Esophagus squamous epithelium (tissue), 4 donors: ENCODE results near the gene GMEB2.

Experiments used
- POLR2A ChIP-seq, 4 donors: fragments of 450-650 bp; IDR thresholded peaks; one replicate each; pipeline ENCODE4 v1.6.1; 2017; ENCODE audit warnings: antibody characterized with exemption in 4 of 4, mild to moderate bottlenecking in 4 of 4, moderate library complexity in 3 of 4
- TF ChIP-seq, protein P1 (sequence below), 6 experiments: fragments of 450-650 bp in 4 of 6; fragments of 200-600 bp in 2 of 6; sonication (generic) in 2 of 6; IDR thresholded peaks; one replicate each; pipeline ENCODE4 v1.5.1; 2016 to 2019; ENCODE audit warnings: antibody characterized with exemption in 6 of 6, mild to moderate bottlenecking in 4 of 6, moderate library complexity in 4 of 6

DNA sequence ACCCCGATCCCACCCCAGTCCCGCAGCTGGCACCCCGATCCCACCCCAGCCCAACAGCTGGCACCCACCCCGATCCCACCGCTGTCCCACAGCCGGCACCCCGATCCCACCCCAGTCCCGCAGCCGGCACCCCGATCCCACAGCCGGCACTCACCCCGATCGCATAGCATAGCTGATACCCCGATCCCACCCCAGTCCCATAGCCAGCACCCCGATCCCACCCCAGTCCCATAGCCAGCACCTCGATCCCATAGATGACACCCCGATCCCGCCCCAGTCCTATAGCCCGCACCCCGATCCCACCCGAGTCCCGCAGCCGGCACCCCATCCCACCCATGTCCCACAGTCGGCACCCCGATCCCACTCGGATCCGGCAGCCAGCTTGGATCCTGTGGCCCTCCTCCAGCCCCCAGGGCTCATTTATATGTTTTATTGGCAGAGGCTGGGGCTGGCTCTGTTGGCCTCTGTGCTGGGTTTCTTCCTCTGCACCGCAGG is 897 bp upstream of the GMEB2 start:
- no peak for TF ChIP-seq POLR2A (IDR thresholded peaks at IDR 0.05)
- TF ChIP-seq, protein P1, sequence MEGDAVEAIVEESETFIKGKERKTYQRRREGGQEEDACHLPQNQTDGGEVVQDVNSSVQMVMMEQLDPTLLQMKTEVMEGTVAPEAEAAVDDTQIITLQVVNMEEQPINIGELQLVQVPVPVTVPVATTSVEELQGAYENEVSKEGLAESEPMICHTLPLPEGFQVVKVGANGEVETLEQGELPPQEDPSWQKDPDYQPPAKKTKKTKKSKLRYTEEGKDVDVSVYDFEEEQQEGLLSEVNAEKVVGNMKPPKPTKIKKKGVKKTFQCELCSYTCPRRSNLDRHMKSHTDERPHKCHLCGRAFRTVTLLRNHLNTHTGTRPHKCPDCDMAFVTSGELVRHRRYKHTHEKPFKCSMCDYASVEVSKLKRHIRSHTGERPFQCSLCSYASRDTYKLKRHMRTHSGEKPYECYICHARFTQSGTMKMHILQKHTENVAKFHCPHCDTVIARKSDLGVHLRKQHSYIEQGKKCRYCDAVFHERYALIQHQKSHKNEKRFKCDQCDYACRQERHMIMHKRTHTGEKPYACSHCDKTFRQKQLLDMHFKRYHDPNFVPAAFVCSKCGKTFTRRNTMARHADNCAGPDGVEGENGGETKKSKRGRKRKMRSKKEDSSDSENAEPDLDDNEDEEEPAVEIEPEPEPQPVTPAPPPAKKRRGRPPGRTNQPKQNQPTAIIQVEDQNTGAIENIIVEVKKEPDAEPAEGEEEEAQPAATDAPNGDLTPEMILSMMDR (IDR thresholded peaks at IDR 0.05), result no peak
